ENCODE data around the gene FERD3L. TPM values are rescaled to one million over a fixed set of nuclear protein-coding genes. Genes with fewer than 3 reads are reported as not detected.

The FERD3L gene
- total RNA-seq, 1 experiment from 2014 or later, result not detected

- H3K4me3 Mint-ChIP-seq (ENCODE audit: low read depth, unreplicated experiment), result no peak overlapping the region
- CTCF ChIA-PET, result no interaction called here
- intact Hi-C loops (cut with micrococcal nuclease; ENCODE audit: unreplicated experiment), result no loop called here
Measured at GRCh38 chr7:19097165-19098055, 47.8 kb downstream of the FERD3L start.

GRCh38 chr7:19095353-19095860 is 49.8 kb downstream of the FERD3L start:
- DNase-seq, result no peak
- Mint-ChIP-seq H3K4me3 (ENCODE audit: low read depth, unreplicated experiment) (no peak overlapping the region), H3K27ac (ENCODE audit: unreplicated experiment) (no peak overlapping the region), H3K36me3 (ENCODE audit: insufficient read depth, unreplicated experiment) (peaks cover under 1% of the 10 kb centered on the region), H3K9me3 (ENCODE audit: low read depth, unreplicated experiment) (no peaks in the 10 kb centered on the region), H3K27me3 (ENCODE audit: unreplicated experiment) (no peaks in the 10 kb centered on the region), H3K4me1 (ENCODE audit: low read depth, unreplicated experiment) (peaks cover 9% of the 10 kb centered on the region)
- no peak for TF ChIP-seq CTCF (IDR thresholded peaks at IDR 0.05; ENCODE audit: unreplicated experiment)
- BruUV-seq (replicated peaks), result no TSS peak
- intact Hi-C loops (cut with micrococcal nuclease; ENCODE audit: unreplicated experiment), result no loop called here
- CTCF ChIA-PET, result no interaction called here

More at GRCh38 chr7:19097165-19098055, 47.8 kb downstream of the FERD3L start:
- H3K36me3 Mint-ChIP-seq (ENCODE audit: insufficient read depth, unreplicated experiment), result peaks cover 6% of the 10 kb centered on the region
- H3K27me3 Mint-ChIP-seq (ENCODE audit: unreplicated experiment), result no peaks in the 10 kb centered on the region
- TF ChIP-seq CTCF (IDR thresholded peaks at IDR 0.05; ENCODE audit: unreplicated experiment), result no peak
- DNase-seq, result no peak
- H3K9me3 Mint-ChIP-seq (ENCODE audit: low read depth, unreplicated experiment), result no peaks in the 10 kb centered on the region
- peaks cover 14% of the 10 kb centered on the region for H3K4me1 Mint-ChIP-seq (ENCODE audit: low read depth, unreplicated experiment)
- BruUV-seq (replicated peaks), result no TSS peak
- H3K27ac Mint-ChIP-seq (ENCODE audit: unreplicated experiment), result no peak overlapping the region

Other genes starting within 250 kb of the FERD3L start
- 2.4 and 2.9 TPM in 2 replicates for gene TWIST1, start 27.8 kb downstream of the FERD3L start, total RNA-seq (2022)

Data from Calu3 (cell line).